Testis (tissue), 3 donors: ENCODE results near the gene TUBA1C. TPM values are rescaled to one million over a fixed set of nuclear protein-coding genes. Genes with fewer than 3 reads are reported as not detected.

ENCODE experiments used
- DNase-seq: peaks from one replicate; pipeline ENCODE4 v3.0.0-alpha.2; 2019
- H3K27ac ChIP-seq, 2 donors: fragments of 200-600 bp; sonication (generic); one replicate each; pipeline ENCODE4 v1.5.1; 2019
- H3K27me3 ChIP-seq: fragments of 200-600 bp; sonication (generic); one replicate; pipeline ENCODE4 v1.5.1; 2019
- H3K36me3 ChIP-seq: fragments of 200-600 bp; sonication (generic); one replicate; pipeline ENCODE4 v1.5.1; 2017; ENCODE audit warnings: low read depth; ENCODE audit errors: missing control alignments
- H3K4me1 ChIP-seq: fragments of 200-600 bp; sonication (generic); one replicate; pipeline ENCODE4 v1.5.1; 2019
- H3K4me3 ChIP-seq, 2 donors: fragments of 200-600 bp; sonication (generic); one replicate each; pipeline ENCODE4 v1.5.1; 2017 to 2019
- H3K9me3 ChIP-seq: fragments of 200-600 bp; sonication (generic); one replicate; pipeline ENCODE4 v1.5.1; 2017
- CTCF ChIP-seq, 3 experiments: fragments of 450-650 bp in 2 of 3; fragments of 200-600 bp in 1 of 3; sonication (generic) in 1 of 3; IDR thresholded peaks; one replicate each; pipeline ENCODE4 v1.5.1; 2016 to 2019; ENCODE audit warnings: antibody characterized with exemption in 3 of 3, mild to moderate bottlenecking in 2 of 3, moderate library complexity in 1 of 3
- POLR2A ChIP-seq: fragments of 450-650 bp; IDR thresholded peaks from one replicate; pipeline ENCODE4 v1.6.1; 2017; ENCODE audit warnings: antibody characterized with exemption, mild to moderate bottlenecking, moderate library complexity
- WGBS, 2 donors: methylation state at CpG; one replicate each; pipeline ENCODE4 v1.1.5; 2018; 5-methylcytosine and 5-hydroxymethylcytosine counted together
- intact Hi-C: fragments of 100-400 bp; cut with DNase I; formaldehyde crosslinking; loops from one replicate; pipeline ENCODE4 v1.15.1; 2023; ENCODE audit warnings: low total_unique reads
- polyA plus RNA-seq: library from polyadenylated mRNA; stranded (reverse); fragments of 350-450 nt; fragmentation: Illumina TruSeq; extraction: RNeasy Lipid Tissue Mini Kit (QIAGEN cat#74804); gene quantifications from one replicate; pipeline ENCODE4 v1.2.3, GENCODE V29; 2014; ENCODE audit warnings: low read depth, low replicate concordance; ENCODE audit not compliant: insufficient read depth
- total RNA-seq, 2 donors: library from RNA; depleted of rRNA; stranded (reverse); fragments of >200 nt; gene quantifications; one replicate each; pipeline ENCODE4 v1.2.3, GENCODE V29; 2016

The TUBA1C gene
- total and polyA plus RNA-seq, 3 donors from 2014 or later = 72.5 to 128 (median 78.2) TPM

- intact Hi-C loops = loop anchor here (5.0 kb wide), 2 partner anchors 43 to 98 kb away; partner anchors contain the start of genes TUBA1A and TUBA1B
- H3K9me3 ChIP-seq = no peaks in the 10 kb centered on the region
- 78 to 87% methylated on average over 6 of the region's 6 CpGs for WGBS, 2 donors
- no peak for DNase-seq
- TF ChIP-seq POLR2A (no peak), CTCF (IDR thresholded peaks at IDR 0.05) (no peak)
- H3K36me3 ChIP-seq = no peaks in the 10 kb centered on the region
- H3K4me1 ChIP-seq = peaks cover 44% of the 10 kb centered on the region
- no peak overlapping the region for H3K4me3 ChIP-seq
- no peak overlapping the region for H3K27ac ChIP-seq
- no peaks in the 10 kb centered on the region for H3K27me3 ChIP-seq
Measured at GRCh38 chr12:49230176-49230804, 34.6 kb upstream of the TUBA1C start.

- intact Hi-C loops = loop anchor here (5.0 kb wide), 2 partner anchors 43 to 98 kb away; partner anchors contain the start of genes TUBA1A and TUBA1B
Measured at GRCh38 chr12:49230805-49231194, 34.1 kb upstream of the TUBA1C start.

GRCh38 chr12:49231878-49232655 is 32.8 kb upstream of the TUBA1C start:
- Histone ChIP-seq H3K27ac (peak overlapping the region; percentile 92 to 97), H3K4me1 (peaks cover 54% of the 10 kb centered on the region), H3K27me3 (no peaks in the 10 kb centered on the region), H3K9me3 (no peaks in the 10 kb centered on the region), H3K4me3 (no peak overlapping the region), H3K36me3 (no peaks in the 10 kb centered on the region)
- intact Hi-C loops = loop anchor here (5.0 kb wide), 2 partner anchors 45 to 100 kb away; partner anchors contain the start of genes TUBA1A and TUBA1B
- peak; percentile 49 for DNase-seq
- WGBS, 2 donors = 43 to 49% methylated on average over 9 of the region's 9 CpGs
- TF ChIP-seq CTCF (IDR thresholded peaks at IDR 0.05) (no peak), POLR2A (no peak)

More at GRCh38 chr12:49230805-49231194, 34.1 kb upstream of the TUBA1C start:
- Histone ChIP-seq H3K4me1 (peaks cover 49% of the 10 kb centered on the region), H3K4me3 (no peak overlapping the region), H3K36me3 (no peaks in the 10 kb centered on the region), H3K27ac (no peak overlapping the region), H3K27me3 (no peaks in the 10 kb centered on the region), H3K9me3 (no peaks in the 10 kb centered on the region)
- DNase-seq = no peak
- 58 to 74% methylated on average over 3 of the region's 3 CpGs for WGBS, 2 donors
- TF ChIP-seq CTCF (IDR thresholded peaks at IDR 0.05) (no peak), POLR2A (no peak)

- Histone ChIP-seq H3K4me3 (peak overlapping the region in 1 of 2 donors; percentile 64), H3K36me3 (no peaks in the 10 kb centered on the region), H3K27ac (peak overlapping the region; percentile 92 to 97), H3K4me1 (peaks cover 54% of the 10 kb centered on the region), H3K9me3 (no peaks in the 10 kb centered on the region), H3K27me3 (no peaks in the 10 kb centered on the region)
- DNase-seq = peak; percentile 94
- intact Hi-C loops = loop anchor here (5.0 kb wide), 2 partner anchors 46 to 101 kb away; partner anchors contain the start of genes TUBA1A and TUBA1B
- TF ChIP-seq POLR2A (no peak), CTCF (IDR thresholded peaks at IDR 0.05) (peak in 1 of 3 experiments; percentile 24)
- WGBS, 2 donors = 30 to 31% methylated on average over 21 to 24 of the region's 25 CpGs
Measured at GRCh38 chr12:49232940-49233841, 31.7 kb upstream of the TUBA1C start.
